ENCODE data around the gene WDR46. TPM values are rescaled to one million over a fixed set of nuclear protein-coding genes. Genes with fewer than 3 reads are reported as not detected.

WDR46 gene
- total and polyA plus RNA-seq, 2 donors = 29.7 to 40.2 TPM

- Histone ChIP-seq H3K36me3 (ENCODE audit: insufficient read depth) (no peaks in the 10 kb centered on the region), H3K4me3 (ENCODE audit: low read depth, low read length) (peak overlapping the region; percentile 37), H3K27ac (ENCODE audit: low read depth) (peak overlapping the region; percentile 80), H3K4me1 (ENCODE audit: insufficient read depth) (no peaks in the 10 kb centered on the region)
- DNase-seq (ENCODE audit: extremely low spot score) = peak; percentile 97
- under 1% methylated on average over 58 of the region's 58 CpGs for WGBS
Observed at GRCh38 chr6:33248932-33249731, 39.9 kb downstream of the WDR46 start.

- WGBS = under 1% methylated on average over 18 of the region's 18 CpGs
- Histone ChIP-seq H3K27ac (ENCODE audit: low read depth) (peak overlapping the region; percentile 63), H3K36me3 (ENCODE audit: insufficient read depth) (no peaks in the 10 kb centered on the region), H3K4me1 (ENCODE audit: insufficient read depth) (no peaks in the 10 kb centered on the region), H3K4me3 (ENCODE audit: low read depth, low read length) (peak overlapping the region; percentile 30)
- DNase-seq (ENCODE audit: extremely low spot score) = peak; percentile 31
Observed at GRCh38 chr6:33248643-33248931, 40.5 kb downstream of the WDR46 start.

GRCh38 chr6:33247977-33248642 is 40.9 kb downstream of the WDR46 start:
- 2% methylated on average over 28 of the region's 28 CpGs for WGBS
- no peaks in the 10 kb centered on the region for H3K4me1 ChIP-seq (ENCODE audit: insufficient read depth)
- H3K4me3 ChIP-seq (ENCODE audit: low read depth, low read length) = no peak overlapping the region
- H3K36me3 ChIP-seq (ENCODE audit: insufficient read depth) = no peaks in the 10 kb centered on the region
- no peak overlapping the region for H3K27ac ChIP-seq (ENCODE audit: low read depth)
- peak; percentile 72 for DNase-seq (ENCODE audit: extremely low spot score)

- Histone ChIP-seq H3K4me1 (ENCODE audit: insufficient read depth) (no peaks in the 10 kb centered on the region), H3K27ac (ENCODE audit: low read depth) (no peak overlapping the region), H3K4me3 (ENCODE audit: low read depth, low read length) (no peak overlapping the region), H3K36me3 (ENCODE audit: insufficient read depth) (no peaks in the 10 kb centered on the region)
- no peak for DNase-seq (ENCODE audit: extremely low spot score)
- 46% methylated on average over 1 of the region's 1 CpG for WGBS
Observed at GRCh38 chr6:33243476-33243875, 45.6 kb downstream of the WDR46 start.

GRCh38 chr6:33241968-33242367 is 47.1 kb downstream of the WDR46 start:
- WGBS = 50% methylated on average over 3 of the region's 3 CpGs
- Histone ChIP-seq H3K27ac (ENCODE audit: low read depth) (no peak overlapping the region), H3K4me1 (ENCODE audit: insufficient read depth) (no peaks in the 10 kb centered on the region), H3K36me3 (ENCODE audit: insufficient read depth) (no peaks in the 10 kb centered on the region), H3K4me3 (ENCODE audit: low read depth, low read length) (no peak overlapping the region)
- no peak for DNase-seq (ENCODE audit: extremely low spot score)

GRCh38 chr6:33237741-33238140 is 51.3 kb downstream of the WDR46 start:
- Histone ChIP-seq H3K4me1 (ENCODE audit: insufficient read depth) (no peaks in the 10 kb centered on the region), H3K36me3 (ENCODE audit: insufficient read depth) (no peaks in the 10 kb centered on the region), H3K4me3 (ENCODE audit: low read depth, low read length) (no peak overlapping the region), H3K27ac (ENCODE audit: low read depth) (no peak overlapping the region)
- 60% methylated on average over 2 of the region's 2 CpGs for WGBS
- no peak for DNase-seq (ENCODE audit: extremely low spot score)

GRCh38 chr6:33236852-33237251 is 52.2 kb downstream of the WDR46 start:
- Histone ChIP-seq H3K36me3 (ENCODE audit: insufficient read depth) (no peaks in the 10 kb centered on the region), H3K4me3 (ENCODE audit: low read depth, low read length) (no peak overlapping the region), H3K4me1 (ENCODE audit: insufficient read depth) (no peaks in the 10 kb centered on the region), H3K27ac (ENCODE audit: low read depth) (no peak overlapping the region)
- DNase-seq (ENCODE audit: extremely low spot score) = no peak
- 85% methylated on average over 6 of the region's 6 CpGs for WGBS

- DNase-seq (ENCODE audit: extremely low spot score) = no peak
- Histone ChIP-seq H3K36me3 (ENCODE audit: insufficient read depth) (no peaks in the 10 kb centered on the region), H3K4me3 (ENCODE audit: low read depth, low read length) (no peak overlapping the region), H3K27ac (ENCODE audit: low read depth) (no peak overlapping the region), H3K4me1 (ENCODE audit: insufficient read depth) (no peaks in the 10 kb centered on the region)
Observed at GRCh38 chr6:33236328-33236727, 52.7 kb downstream of the WDR46 start.

- no peaks in the 10 kb centered on the region for H3K4me1 ChIP-seq (ENCODE audit: insufficient read depth)
Observed at GRCh38 chr6:33235221-33235634, 53.8 kb downstream of the WDR46 start.

More at GRCh38 chr6:33235221-33235634, 53.8 kb downstream of the WDR46 start:
- H3K4me3 ChIP-seq (ENCODE audit: low read depth, low read length) = no peak overlapping the region
- H3K27ac ChIP-seq (ENCODE audit: low read depth) = no peak overlapping the region
- DNase-seq (ENCODE audit: extremely low spot score) = no peak
- WGBS = 11% methylated on average over 6 of the region's 6 CpGs
- no peaks in the 10 kb centered on the region for H3K36me3 ChIP-seq (ENCODE audit: insufficient read depth)

Other genes with a start within 250 kb of the WDR46 start
- 25.4 TPM for gene HLA-DPA1, start 215.6 kb downstream of the WDR46 start, total RNA-seq
- gene HLA-DPA1, start 215.6 kb downstream of the WDR46 start, polyA plus RNA-seq = 51.6 TPM
- gene HLA-DPB1, start 213.2 kb downstream of the WDR46 start, total RNA-seq = 16.4 TPM
- gene HLA-DPB1, start 213.2 kb downstream of the WDR46 start, polyA plus RNA-seq = 74.7 TPM
- gene COL11A2, start 96.8 kb downstream of the WDR46 start, total RNA-seq = 1.3 TPM
- gene COL11A2, start 96.8 kb downstream of the WDR46 start, polyA plus RNA-seq = 0.30 TPM
- 21.4 TPM for gene RXRB, start 88.6 kb downstream of the WDR46 start, total RNA-seq
- gene RXRB, start 88.6 kb downstream of the WDR46 start, polyA plus RNA-seq = 41.6 TPM
- gene SLC39A7, start 88.4 kb downstream of the WDR46 start, total RNA-seq = 60.0 TPM
- 77.1 TPM for gene SLC39A7, start 88.4 kb downstream of the WDR46 start, polyA plus RNA-seq
- gene HSD17B8, start 84.6 kb downstream of the WDR46 start, total RNA-seq = 7.6 TPM
- gene HSD17B8, start 84.6 kb downstream of the WDR46 start, polyA plus RNA-seq = 17.3 TPM
- gene RING1, start 80.7 kb downstream of the WDR46 start, total RNA-seq = 19.1 TPM
- gene RING1, start 80.7 kb downstream of the WDR46 start, polyA plus RNA-seq = 48.3 TPM
- gene VPS52, start 17.4 kb downstream of the WDR46 start, total RNA-seq = 32.4 TPM
- 45.3 TPM for gene VPS52, start 17.4 kb downstream of the WDR46 start, polyA plus RNA-seq
- 3,033 TPM for gene RPS18, start 17.2 kb downstream of the WDR46 start, total RNA-seq
- gene RPS18, start 17.2 kb downstream of the WDR46 start, polyA plus RNA-seq = 4,357 TPM
- gene B3GALT4, start 12.1 kb downstream of the WDR46 start, total RNA-seq = 8.0 TPM
- gene B3GALT4, start 12.1 kb downstream of the WDR46 start, polyA plus RNA-seq = 19.3 TPM
- gene PFDN6, start 362 bp upstream of the WDR46 start, total RNA-seq = 24.3 TPM
- gene PFDN6, start 362 bp upstream of the WDR46 start, polyA plus RNA-seq = 104 TPM
- gene RGL2, start 9.7 kb upstream of the WDR46 start, total RNA-seq = 44.0 TPM
- gene RGL2, start 9.7 kb upstream of the WDR46 start, polyA plus RNA-seq = 77.5 TPM
- 43.0 TPM for gene TAPBP, start 24.8 kb upstream of the WDR46 start, total RNA-seq
- 48.8 TPM for gene TAPBP, start 24.8 kb upstream of the WDR46 start, polyA plus RNA-seq
- 15.8 TPM for gene ZBTB22, start 28.5 kb upstream of the WDR46 start, total RNA-seq
- gene ZBTB22, start 28.5 kb upstream of the WDR46 start, polyA plus RNA-seq = 21.4 TPM
- gene DAXX, start 33.7 kb upstream of the WDR46 start, total RNA-seq = 15.3 TPM
- gene DAXX, start 33.7 kb upstream of the WDR46 start, polyA plus RNA-seq = 36.7 TPM
- 7.5 TPM for gene KIFC1, start 102.6 kb upstream of the WDR46 start, total RNA-seq
- gene KIFC1, start 102.6 kb upstream of the WDR46 start, polyA plus RNA-seq = 1.2 TPM
- gene PHF1, start 121.8 kb upstream of the WDR46 start, total RNA-seq = 16.4 TPM
- gene PHF1, start 121.8 kb upstream of the WDR46 start, polyA plus RNA-seq = 79.4 TPM
- gene CUTA, start 128.9 kb upstream of the WDR46 start, total RNA-seq = 62.5 TPM
- gene CUTA, start 128.9 kb upstream of the WDR46 start, polyA plus RNA-seq = 192 TPM
- gene SYNGAP1, start 130.8 kb upstream of the WDR46 start, total RNA-seq = 9.8 TPM
- gene SYNGAP1, start 130.8 kb upstream of the WDR46 start, polyA plus RNA-seq = 19.6 TPM
- 7.8 TPM for gene ZBTB9, start 165.3 kb upstream of the WDR46 start, total RNA-seq
- 5.0 TPM for gene ZBTB9, start 165.3 kb upstream of the WDR46 start, polyA plus RNA-seq

All from urinary bladder (tissue), 4 donors.